Erythroblast (primary cell): Measurements from ENCODE around the gene AUTS2.

Experiments
- DNase-seq, 2 experiments: peaks; one replicate each; lab custom pipeline; 2025; lab: John Stamatoyannopoulos, UW
- GATA1 ChIP-seq: IDR thresholded peaks from 2 replicates; pipeline ENCODE4 v1.6.1; 2011; ENCODE audit warnings: low read depth, mild to moderate bottlenecking, control low read depth, low read length, moderate library complexity
- POLR2A ChIP-seq: IDR thresholded peaks from 2 replicates; pipeline ENCODE4 v1.6.1; 2011; ENCODE audit warnings: mild to moderate bottlenecking, low read length

Gene AUTS2

GRCh38 chr7:69935107-69935506 is 336.8 kb downstream of the AUTS2 start:
- TF ChIP-seq GATA1, result no peak
- no peak for DNase-seq

- no peak for TF ChIP-seq GATA1
- no peak for TF ChIP-seq POLR2A
- DNase-seq, result no peak
Observed at GRCh38 chr7:69937097-69937496, 338.8 kb downstream of the AUTS2 start.

GRCh38 chr7:69939317-69939716 is 341.0 kb downstream of the AUTS2 start:
- TF ChIP-seq POLR2A (no peak), GATA1 (no peak)

GRCh38 chr7:69941077-69941651 is 342.9 kb downstream of the AUTS2 start:
- TF ChIP-seq GATA1 (no peak), POLR2A (no peak)
- DNase-seq, result no peak

More at GRCh38 chr7:69939317-69939716, 341.0 kb downstream of the AUTS2 start:
- DNase-seq, result no peak

- DNase-seq, result no peak
- TF ChIP-seq POLR2A (no peak), GATA1 (no peak)
Observed at GRCh38 chr7:69942573-69942972, 344.3 kb downstream of the AUTS2 start.

GRCh38 chr7:69946901-69947300 is 348.6 kb downstream of the AUTS2 start:
- TF ChIP-seq GATA1 (no peak), POLR2A (no peak)
- no peak for DNase-seq

- TF ChIP-seq GATA1 (no peak), POLR2A (no peak)
- DNase-seq, result no peak
Observed at GRCh38 chr7:69947998-69948397, 349.7 kb downstream of the AUTS2 start.

GRCh38 chr7:69949122-69949521 is 350.8 kb downstream of the AUTS2 start:
- TF ChIP-seq GATA1 (no peak), POLR2A (no peak)
- DNase-seq, result no peak

- DNase-seq, result no peak
- TF ChIP-seq POLR2A (no peak), GATA1 (no peak)
Observed at GRCh38 chr7:69951458-69951857, 353.2 kb downstream of the AUTS2 start.

GRCh38 chr7:69953136-69954067 is 355.1 kb downstream of the AUTS2 start:
- no peak for DNase-seq
- TF ChIP-seq GATA1 (no peak), POLR2A (no peak)

- no peak for TF ChIP-seq POLR2A
- no peak for TF ChIP-seq GATA1
- no peak for DNase-seq
Observed at GRCh38 chr7:69956541-69956940, 358.3 kb downstream of the AUTS2 start.

GRCh38 chr7:69957661-69958060 is 359.4 kb downstream of the AUTS2 start:
- TF ChIP-seq GATA1 (no peak), POLR2A (no peak)
- no peak for DNase-seq

- no peak for DNase-seq
- TF ChIP-seq POLR2A (no peak), GATA1 (no peak)
Observed at GRCh38 chr7:69959789-69960499, 361.7 kb downstream of the AUTS2 start.

- TF ChIP-seq GATA1 (no peak), POLR2A (no peak)
- DNase-seq, result no peak
Observed at GRCh38 chr7:69961436-69961835, 363.2 kb downstream of the AUTS2 start.
